HL-60 (cell line): ENCODE data around the gene TAB3.
"Not testable (repeated sequence)": the region's sequence is repeated elsewhere in the genome, so short reads cannot be mapped to it uniquely, and the experiment has no call there.

ENCODE experiments used
- DNase-seq, 2 experiments: peaks; one replicate each; pipeline ENCODE4 v3.0.0-alpha.2; 2010 to 2020; ENCODE audit warnings: low read depth in 1 of 2, low spot score in 1 of 2
- H3K27ac ChIP-seq: fragments of 250-450 bp; sonication (Bioruptor Pico); replicated peaks from 2 replicates; pipeline ENCODE4 v1.5.1; 2020; ENCODE audit warnings: mild to moderate bottlenecking, moderate library complexity
- H3K27me3 ChIP-seq: fragments of 250-450 bp; sonication (Bioruptor Pico); 2 replicates; pipeline ENCODE4 v1.5.1; 2021; ENCODE audit warnings: mild to moderate bottlenecking, moderate library complexity; ENCODE audit not compliant: insufficient read depth, poor library complexity, severe bottlenecking
- H3K4me3 ChIP-seq: replicated peaks from 2 replicates; pipeline ENCODE4 v1.5.1; 2011; ENCODE audit warnings: mild to moderate bottlenecking, control low read depth, low read length; ENCODE audit not compliant: insufficient read depth
- CTCF ChIP-seq: IDR thresholded peaks from one replicate; pipeline ENCODE4 v1.5.1; 2011; ENCODE audit warnings: low read length, control low read depth, inconsistent platforms; ENCODE audit not compliant: insufficient read depth
- GABPA ChIP-seq: IDR thresholded peaks from 2 replicates; pipeline ENCODE4 v1.6.1; 2012; ENCODE audit warnings: low read depth
- POLR2AphosphoS5 ChIP-seq: IDR thresholded peaks from 2 replicates; pipeline ENCODE4 v1.6.1; 2012; ENCODE audit warnings: low read depth
- REST ChIP-seq: IDR thresholded peaks from 2 replicates; pipeline ENCODE4 v1.6.1; 2012; ENCODE audit warnings: low read depth; ENCODE audit not compliant: insufficient replicate concordance
- SPI1 ChIP-seq: IDR thresholded peaks from 2 replicates; pipeline ENCODE4 v1.6.1; 2012; ENCODE audit warnings: low read depth, mild to moderate bottlenecking, borderline replicate concordance

The TAB3 gene

GRCh38 chrX:30798810-30799209 is 90.2 kb downstream of the TAB3 start:
- Histone ChIP-seq H3K27me3 (no peaks in the 10 kb centered on the region), H3K4me3 (no peak overlapping the region), H3K27ac (no peak overlapping the region)
- no peak for DNase-seq
- TF ChIP-seq CTCF: no peak
- TF ChIP-seq SPI1: no peak
- no peak for TF ChIP-seq POLR2AphosphoS5
- TF ChIP-seq GABPA: no peak
- TF ChIP-seq REST: no peak

GRCh38 chrX:30797301-30797700 is 91.8 kb downstream of the TAB3 start:
- not testable (repeated sequence) for H3K27ac ChIP-seq, H3K4me3 ChIP-seq, H3K27me3 ChIP-seq, DNase-seq

- no peak for DNase-seq
- TF ChIP-seq POLR2AphosphoS5 (no peak), GABPA (no peak), SPI1 (no peak), CTCF (no peak), REST (no peak)
- no peak overlapping the region for H3K4me3 ChIP-seq
- H3K27me3 ChIP-seq: no peaks in the 10 kb centered on the region
- no peak overlapping the region for H3K27ac ChIP-seq
These were observed 92.8 kb downstream of the TAB3 start for GRCh38 chrX:30795981-30796958.

GRCh38 chrX:30794497-30794896 is 94.6 kb downstream of the TAB3 start:
- TF ChIP-seq GABPA (no peak), CTCF (no peak), REST (no peak), SPI1 (no peak), POLR2AphosphoS5 (no peak)
- Histone ChIP-seq H3K27me3 (no peaks in the 10 kb centered on the region), H3K27ac (no peak overlapping the region), H3K4me3 (no peak overlapping the region)
- no peak for DNase-seq
